Calu3 (cell line): ENCODE results near the gene SLC38A1. TPM values are rescaled to one million over a fixed set of nuclear protein-coding genes. Genes with fewer than 3 reads are reported as not detected.

Experiments used
- BruUV-seq: library from RNA; stranded (reverse); fragments of 400-500 nt; replicated peaks from 2 replicates; lab custom pipeline; 2021; lab: Mats Ljungman, UMichigan
- CTCF ChIA-PET: fragments of 300-600 bp; sonication (Branson Sonifier 250); formaldehyde crosslinking; loops from one replicate; lab custom pipeline; 2022; ENCODE audit warnings: antibody characterized with exemption; lab: Charles Lee
- DNase-seq: peaks from one replicate; pipeline ENCODE4 v3.0.0; 2022
- H3K27ac Mint-ChIP-seq: one replicate; pipeline ENCODE4 v1.8.0; 2022; ENCODE audit warnings: mixed read lengths; ENCODE audit not compliant: unreplicated experiment
- H3K27me3 Mint-ChIP-seq: one replicate; pipeline ENCODE4 v1.8.0; 2022; ENCODE audit warnings: mixed read lengths; ENCODE audit not compliant: unreplicated experiment
- H3K36me3 Mint-ChIP-seq: one replicate; pipeline ENCODE4 v1.8.0; 2022; ENCODE audit warnings: mild to moderate bottlenecking, moderate library complexity, mixed read lengths; ENCODE audit not compliant: insufficient read depth, unreplicated experiment
- H3K4me1 Mint-ChIP-seq: one replicate; pipeline ENCODE4 v1.8.0; 2022; ENCODE audit warnings: mild to moderate bottlenecking, low read depth, mixed read lengths; ENCODE audit not compliant: unreplicated experiment
- H3K4me3 Mint-ChIP-seq: one replicate; pipeline ENCODE4 v1.8.0; 2022; ENCODE audit warnings: mild to moderate bottlenecking, low read depth, moderate library complexity, mixed read lengths; ENCODE audit not compliant: unreplicated experiment
- H3K9me3 Mint-ChIP-seq: one replicate; pipeline ENCODE4 v1.8.0; 2022; ENCODE audit warnings: low read depth, mixed read lengths; ENCODE audit not compliant: unreplicated experiment
- intact Hi-C: fragments of 100-400 bp; cut with micrococcal nuclease; formaldehyde crosslinking; loops from one replicate; pipeline ENCODE4 v1.10.0; 2022; ENCODE audit not compliant: unreplicated experiment
- total RNA-seq: library from RNA; stranded (reverse); gene quantifications from 2 replicates; pipeline ENCODE4 v1.2.3, GENCODE V29; 2022
- TF ChIP-seq, protein P1 (sequence below): fragments of 200-600 bp; IDR thresholded peaks from one replicate; pipeline ENCODE4 v1.8.0; 2022; ENCODE audit warnings: antibody characterized with exemption; ENCODE audit not compliant: unreplicated experiment

The SLC38A1 gene
- total RNA-seq, 1 experiment from 2014 or later: 132 TPM

DNA sequence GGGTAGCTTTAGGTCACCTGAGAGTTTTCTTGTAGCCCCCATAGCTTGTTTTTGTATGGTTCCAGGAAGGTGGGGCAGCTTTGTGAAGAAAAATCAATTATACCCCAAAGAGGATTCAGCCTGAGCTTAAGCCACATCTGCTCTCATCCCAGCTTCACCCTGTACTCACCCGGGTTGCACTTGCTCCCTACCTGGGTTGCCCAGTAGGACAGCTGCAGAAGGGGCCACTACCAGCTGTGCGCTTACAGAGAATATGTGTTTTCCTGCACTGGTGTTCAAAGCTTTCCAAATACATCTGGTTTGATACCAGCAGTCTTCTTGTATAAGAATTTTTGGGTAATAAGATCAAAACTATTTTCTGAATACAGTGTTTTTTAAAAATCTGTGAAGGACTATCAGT, 3.0 kb upstream of the SLC38A1 start:
- no TSS peak for BruUV-seq
- CTCF ChIA-PET: no interaction called here
- Mint-ChIP-seq H3K36me3 (no peaks in the 10 kb centered on the region), H3K4me3 (no peak overlapping the region), H3K9me3 (no peaks in the 10 kb centered on the region), H3K27me3 (no peaks in the 10 kb centered on the region), H3K27ac (no peak overlapping the region), H3K4me1 (no peaks in the 10 kb centered on the region)
- intact Hi-C loops: no loop called here
- TF ChIP-seq, protein P1, sequence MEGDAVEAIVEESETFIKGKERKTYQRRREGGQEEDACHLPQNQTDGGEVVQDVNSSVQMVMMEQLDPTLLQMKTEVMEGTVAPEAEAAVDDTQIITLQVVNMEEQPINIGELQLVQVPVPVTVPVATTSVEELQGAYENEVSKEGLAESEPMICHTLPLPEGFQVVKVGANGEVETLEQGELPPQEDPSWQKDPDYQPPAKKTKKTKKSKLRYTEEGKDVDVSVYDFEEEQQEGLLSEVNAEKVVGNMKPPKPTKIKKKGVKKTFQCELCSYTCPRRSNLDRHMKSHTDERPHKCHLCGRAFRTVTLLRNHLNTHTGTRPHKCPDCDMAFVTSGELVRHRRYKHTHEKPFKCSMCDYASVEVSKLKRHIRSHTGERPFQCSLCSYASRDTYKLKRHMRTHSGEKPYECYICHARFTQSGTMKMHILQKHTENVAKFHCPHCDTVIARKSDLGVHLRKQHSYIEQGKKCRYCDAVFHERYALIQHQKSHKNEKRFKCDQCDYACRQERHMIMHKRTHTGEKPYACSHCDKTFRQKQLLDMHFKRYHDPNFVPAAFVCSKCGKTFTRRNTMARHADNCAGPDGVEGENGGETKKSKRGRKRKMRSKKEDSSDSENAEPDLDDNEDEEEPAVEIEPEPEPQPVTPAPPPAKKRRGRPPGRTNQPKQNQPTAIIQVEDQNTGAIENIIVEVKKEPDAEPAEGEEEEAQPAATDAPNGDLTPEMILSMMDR: no peak
- DNase-seq: no peak

DNA sequence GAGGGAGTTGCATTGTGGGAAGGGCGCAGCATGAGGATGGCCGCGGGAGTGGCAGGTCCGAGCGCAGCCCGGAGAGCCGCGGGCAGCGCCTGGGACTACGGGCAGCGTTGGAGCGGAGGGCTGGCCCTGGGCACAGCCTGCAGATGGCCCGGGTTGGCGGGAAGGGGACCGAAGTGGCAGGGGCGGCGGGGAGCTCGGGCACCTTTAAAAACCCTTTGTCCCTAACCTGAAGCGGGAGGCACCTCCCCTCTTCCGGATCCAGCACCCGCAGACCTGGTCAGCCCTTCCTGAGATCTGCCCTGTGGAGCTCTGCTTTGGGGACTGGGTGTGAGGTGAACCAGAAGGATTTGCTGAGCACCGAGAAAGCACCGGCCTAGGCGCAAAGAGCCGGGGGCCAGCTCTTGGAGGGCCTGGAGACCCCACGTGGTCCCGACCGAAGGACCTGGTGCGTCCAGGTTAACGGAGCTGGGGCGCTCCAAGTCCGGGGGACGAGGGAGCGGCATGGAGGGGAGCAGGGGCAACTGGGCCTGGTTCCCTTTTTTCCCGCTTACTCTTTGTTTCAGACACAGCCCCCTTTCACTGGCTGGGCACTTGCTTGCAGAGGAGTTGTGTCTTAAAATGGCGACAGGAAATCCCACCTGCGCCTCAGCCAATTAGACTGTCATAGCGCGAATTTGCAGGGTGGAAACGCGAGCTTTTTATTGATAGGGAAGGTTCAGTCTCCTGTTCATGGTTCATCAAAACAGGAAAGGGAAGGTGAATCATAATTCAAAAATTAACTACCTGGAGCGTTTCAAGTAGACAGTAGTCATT, 792 bp upstream of the SLC38A1 start:
- no peak overlapping the region for H3K4me3 Mint-ChIP-seq

DNA sequence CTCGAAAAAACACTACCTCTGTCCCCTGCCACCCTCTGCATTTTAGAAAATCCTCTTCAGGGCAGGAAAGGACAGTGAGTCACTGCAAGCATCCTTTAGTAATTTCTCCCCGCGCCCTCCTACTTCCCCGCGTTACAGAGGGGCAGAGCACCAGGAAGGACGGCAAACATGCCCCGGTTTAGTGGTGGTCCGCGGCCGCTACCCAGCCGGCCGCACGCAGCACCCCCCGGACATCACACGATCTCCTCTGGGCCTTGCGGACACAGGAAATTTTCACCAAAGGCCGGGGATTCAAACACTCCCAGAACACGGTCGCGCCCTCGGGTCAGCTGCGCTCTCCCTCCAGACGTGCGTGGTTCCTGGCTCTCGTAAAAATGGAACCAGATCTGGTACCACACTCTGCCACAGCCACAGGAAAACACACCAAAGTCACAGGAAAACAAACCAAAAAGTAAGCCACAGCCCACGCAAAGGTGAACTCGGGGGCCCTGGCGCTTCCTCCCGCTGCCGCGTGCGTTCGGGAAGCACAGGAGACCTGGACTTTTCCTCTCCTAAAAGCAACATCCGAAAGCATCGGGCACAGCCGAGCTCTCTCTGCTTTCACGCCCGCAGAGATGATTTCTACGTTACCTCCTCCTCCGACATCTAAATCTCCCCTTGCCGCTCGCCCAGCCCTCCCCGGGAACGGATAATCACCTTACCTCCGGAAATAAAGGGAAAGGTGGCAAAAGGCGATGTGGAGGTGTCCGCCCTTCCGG, 839 bp downstream of the SLC38A1 start:
- TF ChIP-seq, protein P1: no peak
- intact Hi-C loops: loop anchor here (10.0 kb wide), 1 partner anchor 193 kb away; no protein-coding TSS in a partner anchor
- Mint-ChIP-seq H3K9me3 (no peaks in the 10 kb centered on the region), H3K4me1 (peaks cover 10% of the 10 kb centered on the region), H3K4me3 (no peak overlapping the region), H3K36me3 (no peaks in the 10 kb centered on the region), H3K27ac (no peak overlapping the region), H3K27me3 (no peaks in the 10 kb centered on the region)
- no peak for DNase-seq
- CTCF ChIA-PET: no interaction called here
- no TSS peak for BruUV-seq

More for the DNA sequence above, 792 bp upstream of the SLC38A1 start:
- BruUV-seq: no TSS peak
- Mint-ChIP-seq H3K4me1 (no peaks in the 10 kb centered on the region), H3K27me3 (no peaks in the 10 kb centered on the region), H3K27ac (no peak overlapping the region), H3K9me3 (no peaks in the 10 kb centered on the region), H3K36me3 (no peaks in the 10 kb centered on the region)
- intact Hi-C loops: loop anchor here (10.0 kb wide), 1 partner anchor 195 kb away; no protein-coding TSS in a partner anchor
- peak; percentile 48 for DNase-seq
- CTCF ChIA-PET: interaction anchor here (0.6 to 1.5 kb wide), 5 partner anchors 60 to 669 kb away, joined by 4 to 6 read pairs (median 5); partner anchors contain the start of gene SCAF11
- TF ChIP-seq, protein P1: no peak

DNA sequence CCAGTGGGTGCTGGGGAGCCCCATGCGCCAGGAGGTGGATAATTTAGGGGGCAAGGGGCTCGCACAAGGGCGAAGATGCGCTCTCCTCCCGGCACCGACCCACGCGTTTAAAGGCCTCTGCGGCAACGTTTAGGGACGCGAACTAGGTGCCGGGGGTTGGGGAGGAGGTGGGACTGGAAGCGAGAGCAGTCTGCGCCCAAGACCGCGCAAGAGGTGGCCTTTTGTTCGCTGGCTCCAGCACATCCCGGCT, 1.3 kb downstream of the SLC38A1 start:
- no peak for DNase-seq
- Mint-ChIP-seq H3K27ac (no peak overlapping the region), H3K9me3 (no peaks in the 10 kb centered on the region), H3K27me3 (no peaks in the 10 kb centered on the region), H3K4me3 (no peak overlapping the region), H3K4me1 (peaks cover 13% of the 10 kb centered on the region), H3K36me3 (no peaks in the 10 kb centered on the region)
- no TSS peak for BruUV-seq
- intact Hi-C loops: loop anchor here (10.0 kb wide), 1 partner anchor 193 kb away; no protein-coding TSS in a partner anchor
- TF ChIP-seq, protein P1: no peak
- CTCF ChIA-PET: no interaction called here
